GM23338 (cell line): Measurements from ENCODE around the gene SLC23A3. TPM values are rescaled to one million over a fixed set of nuclear protein-coding genes. Genes with fewer than 3 reads are reported as not detected.

Experiments
- ATAC-seq: fragments of 200-7000 bp; cut with Tn5 transposase; 3 replicates; pipeline ENCODE4 v1.9.1; 2020
- DNase-seq: peaks from one replicate; pipeline ENCODE4 v3.0.0-alpha.2; 2015; ENCODE audit warnings: low spot score
- H2AFZ ChIP-seq: fragments of 200-600 bp; sonication (generic); 2 replicates; pipeline ENCODE4 v1.8.0; 2016; ENCODE audit warnings: antibody characterized with exemption, mild to moderate bottlenecking, moderate library complexity
- H3F3A ChIP-seq: fragments of 200-600 bp; sonication (generic); replicated peaks from 2 replicates; pipeline ENCODE4 v1.8.0; 2017; ENCODE audit warnings: antibody characterized with exemption, mixed run types, low read depth
- H3K27ac ChIP-seq: fragments of 200-600 bp; sonication (generic); 2 replicates; pipeline ENCODE4 v1.6.1; 2016; ENCODE audit warnings: low read depth
- H3K27me3 ChIP-seq: fragments of 200-600 bp; sonication (generic); 2 replicates; pipeline ENCODE4 v1.8.0; 2016; ENCODE audit warnings: mild to moderate bottlenecking, mixed run types, moderate library complexity; ENCODE audit not compliant: insufficient read depth
- H3K36me3 ChIP-seq: fragments of 200-600 bp; sonication (generic); 2 replicates; pipeline ENCODE4 v1.8.0; 2016; ENCODE audit warnings: mild to moderate bottlenecking; ENCODE audit not compliant: insufficient read depth
- H3K4me1 ChIP-seq: fragments of 200-600 bp; sonication (generic); 2 replicates; pipeline ENCODE4 v1.8.0; 2016; ENCODE audit warnings: mild to moderate bottlenecking, moderate library complexity; ENCODE audit not compliant: insufficient read depth
- H3K4me2 ChIP-seq: fragments of 200-600 bp; sonication (generic); 2 replicates; pipeline ENCODE4 v1.7.1; 2017; ENCODE audit warnings: mixed run types
- H3K4me3 ChIP-seq: fragments of 200-600 bp; sonication (generic); 2 replicates; pipeline ENCODE4 v1.6.1; 2016; ENCODE audit warnings: mixed run types
- H3K79me2 ChIP-seq: fragments of 200-600 bp; sonication (generic); replicated peaks from 2 replicates; pipeline ENCODE4 v1.8.0; 2017; ENCODE audit warnings: mild to moderate bottlenecking; ENCODE audit not compliant: insufficient read depth
- H3K9me2 ChIP-seq: fragments of 200-600 bp; sonication (generic); 2 replicates; pipeline ENCODE4 v1.8.0; 2017; ENCODE audit not compliant: insufficient read depth
- H4K20me1 ChIP-seq: fragments of 200-600 bp; sonication (generic); replicated peaks from 2 replicates; pipeline ENCODE4 v1.8.0; 2017; ENCODE audit warnings: mild to moderate bottlenecking; ENCODE audit not compliant: insufficient read depth
- H3K27ac Mint-ChIP-seq: 2 replicates; pipeline ENCODE4 v1.8.0; 2020; ENCODE audit warnings: inconsistent platforms, mild to moderate bottlenecking, moderate library complexity, mixed read lengths
- H3K27me3 Mint-ChIP-seq: 3 replicates; pipeline ENCODE4 v1.8.0; 2022; ENCODE audit warnings: low read depth, mild to moderate bottlenecking, moderate library complexity, mixed read lengths, inconsistent platforms; ENCODE audit not compliant: insufficient read depth, poor library complexity
- H3K36me3 Mint-ChIP-seq: 3 replicates; pipeline ENCODE4 v1.8.0; 2021; ENCODE audit warnings: low read depth, mild to moderate bottlenecking, inconsistent platforms, moderate library complexity, mixed read lengths
- H3K4me1 Mint-ChIP-seq: 3 replicates; pipeline ENCODE4 v1.8.0; 2020; ENCODE audit warnings: mild to moderate bottlenecking, inconsistent platforms, mixed read lengths
- H3K4me3 Mint-ChIP-seq: 3 replicates; pipeline ENCODE4 v1.8.0; 2021; ENCODE audit warnings: moderate library complexity, mild to moderate bottlenecking, inconsistent platforms, mixed read lengths
- H3K9me3 Mint-ChIP-seq: 3 replicates; pipeline ENCODE4 v1.8.0; 2020; ENCODE audit warnings: moderate library complexity, mild to moderate bottlenecking, inconsistent platforms, mixed read lengths
- CREB1 ChIP-seq: fragments of 250-450 bp; sonication (Bioruptor Pico); IDR thresholded peaks from 2 replicates; pipeline ENCODE4 v1.5.0; 2020; ENCODE audit warnings: low read depth, mild to moderate bottlenecking, moderate library complexity
- EZH2 ChIP-seq: fragments of 200-600 bp; sonication (generic); IDR thresholded peaks from one replicate; pipeline ENCODE4 v1.8.0; 2017; ENCODE audit warnings: antibody characterized with exemption, mild to moderate bottlenecking, low read depth; ENCODE audit not compliant: unreplicated experiment
- JUNB ChIP-seq: IDR thresholded peaks from one replicate; pipeline ENCODE4 v1.6.1; 2016; ENCODE audit warnings: antibody characterized with exemption; ENCODE audit not compliant: unreplicated experiment
- NANOG ChIP-seq: IDR thresholded peaks from 2 replicates; pipeline ENCODE4 v1.6.1; 2016; ENCODE audit warnings: antibody characterized with exemption, borderline replicate concordance
- POLR2AphosphoS5 ChIP-seq: IDR thresholded peaks from 2 replicates; pipeline ENCODE4 v1.6.1; 2016; ENCODE audit warnings: antibody characterized with exemption, low read depth
- ZNF114 ChIP-seq: fragments of 250-450 bp; sonication (Bioruptor Pico); IDR thresholded peaks from 2 replicates; pipeline ENCODE4 v1.5.0; 2020; ENCODE audit warnings: mild to moderate bottlenecking, moderate library complexity
- ZNF331 ChIP-seq: fragments of 250-450 bp; sonication (Bioruptor Pico); IDR thresholded peaks from 2 replicates; pipeline ENCODE4 v1.5.0; 2020; ENCODE audit warnings: low read depth, mild to moderate bottlenecking, moderate library complexity
- polyA plus RNA-seq: library from polyadenylated mRNA; unstranded; fragments of >200 nt; fragmentation: Nextera tagmentation; extraction: Ambion mirVana; gene quantifications from 2 replicates; pipeline ENCODE4 v1.2.1, GENCODE V29; 2016
- total RNA-seq: library from RNA; depleted of rRNA; stranded (reverse); fragments of >200 nt; shearing (Covaris generic); gene quantifications from 2 replicates; pipeline ENCODE4 v1.2.3, GENCODE V29; 2014
- TF ChIP-seq, protein P1 (sequence below), 2 experiments: fragments of 200-600 bp in 1 of 2; sonication (generic) in 1 of 2; conservative IDR thresholded peaks; 2 replicates each; pipeline versions ENCODE4 v1.5.1 to v1.6.1; 2016 to 2017; ENCODE audit warnings: antibody characterized with exemption in 2 of 2, low read depth in 2 of 2, mild to moderate bottlenecking in 2 of 2, moderate library complexity in 1 of 2
- TF ChIP-seq, protein P2 (sequence below): IDR thresholded peaks from 2 replicates; pipeline ENCODE4 v1.6.1; 2016; ENCODE audit warnings: antibody characterized with exemption
- TF ChIP-seq, protein P3 (sequence below): IDR thresholded peaks from one replicate; pipeline ENCODE4 v1.6.1; 2018; ENCODE audit warnings: antibody characterized with exemption; ENCODE audit not compliant: unreplicated experiment

Gene SLC23A3
- total and polyA plus RNA-seq, 2 experiments from 2014 or later: 0.10 to 0.73 TPM

DNA sequence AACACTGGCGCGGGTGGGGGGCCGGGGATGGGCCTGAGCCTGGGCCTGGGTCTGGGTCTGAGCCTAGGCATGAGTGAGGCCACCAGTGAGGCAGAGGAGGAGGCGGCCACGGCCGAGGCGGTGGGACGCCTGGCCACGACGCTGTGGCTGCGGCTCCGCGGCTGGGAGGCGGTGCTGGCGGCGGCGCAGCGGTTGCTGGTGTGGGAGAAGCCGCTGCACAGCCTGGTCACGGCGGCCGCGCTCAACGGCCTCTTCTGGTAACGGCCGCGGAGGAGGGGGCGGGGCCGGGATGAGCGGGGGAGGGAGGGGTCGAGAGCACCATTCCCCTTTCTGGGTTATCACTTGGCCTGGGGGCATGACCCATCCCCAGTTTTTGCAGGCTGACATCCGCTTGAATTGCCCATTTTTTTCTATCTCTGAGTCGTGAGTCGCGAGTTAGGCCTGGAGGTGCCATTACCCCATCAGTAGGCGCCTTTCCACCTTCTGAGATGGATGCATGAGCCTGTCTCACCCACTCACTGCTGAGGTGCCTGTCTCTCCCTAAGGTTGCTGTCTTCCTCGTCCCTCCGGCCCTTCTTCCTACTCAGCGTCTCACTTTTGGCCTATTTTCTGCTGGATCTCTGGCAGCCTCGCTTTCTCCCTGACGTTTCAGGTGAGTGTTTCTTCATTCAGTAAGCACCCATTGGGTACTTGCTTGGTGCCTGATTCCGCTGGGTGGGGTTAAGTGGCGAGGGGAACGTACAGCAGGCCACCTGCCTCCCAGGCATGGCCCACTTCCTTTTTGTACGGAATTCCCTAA lies 8.7 kb upstream of the SLC23A3 start:
- H3K27me3 Mint-ChIP-seq: peaks cover 10% of the 10 kb centered on the region
- no peaks in the 10 kb centered on the region for H3K36me3 ChIP-seq
- ATAC-seq (peak; percentile 5), DNase-seq (peak; percentile 51)
- H2AFZ ChIP-seq: peak overlapping the region; percentile 59
- no peaks in the 10 kb centered on the region for H3K27me3 ChIP-seq
- peaks cover 41% of the 10 kb centered on the region for H3K36me3 Mint-ChIP-seq
- peak overlapping the region; percentile 71 for H3K4me3 ChIP-seq
- no peaks in the 10 kb centered on the region; the same call in 1 of the 2 replicates for H4K20me1 ChIP-seq
- H3K27ac Mint-ChIP-seq: peak overlapping the region; percentile 10; the same call in 1 of the 2 replicates
- H3K4me2 ChIP-seq: peak overlapping the region; percentile 95
- peak overlapping the region; percentile 94 for H3K4me3 Mint-ChIP-seq
- H3K4me1 Mint-ChIP-seq: peaks cover 13% of the 10 kb centered on the region; the same call in 2 of the 3 replicates
- no peak overlapping the region for H3K27ac ChIP-seq
- H3F3A ChIP-seq: peaks cover 20% of the 10 kb centered on the region
- TF ChIP-seq CREB1 (CRISPR knock-in tag) (no peak), POLR2AphosphoS5 (no peak), JUNB (no peak), ZNF114 (CRISPR knock-in tag) (no peak)
- TF ChIP-seq, protein P1, sequence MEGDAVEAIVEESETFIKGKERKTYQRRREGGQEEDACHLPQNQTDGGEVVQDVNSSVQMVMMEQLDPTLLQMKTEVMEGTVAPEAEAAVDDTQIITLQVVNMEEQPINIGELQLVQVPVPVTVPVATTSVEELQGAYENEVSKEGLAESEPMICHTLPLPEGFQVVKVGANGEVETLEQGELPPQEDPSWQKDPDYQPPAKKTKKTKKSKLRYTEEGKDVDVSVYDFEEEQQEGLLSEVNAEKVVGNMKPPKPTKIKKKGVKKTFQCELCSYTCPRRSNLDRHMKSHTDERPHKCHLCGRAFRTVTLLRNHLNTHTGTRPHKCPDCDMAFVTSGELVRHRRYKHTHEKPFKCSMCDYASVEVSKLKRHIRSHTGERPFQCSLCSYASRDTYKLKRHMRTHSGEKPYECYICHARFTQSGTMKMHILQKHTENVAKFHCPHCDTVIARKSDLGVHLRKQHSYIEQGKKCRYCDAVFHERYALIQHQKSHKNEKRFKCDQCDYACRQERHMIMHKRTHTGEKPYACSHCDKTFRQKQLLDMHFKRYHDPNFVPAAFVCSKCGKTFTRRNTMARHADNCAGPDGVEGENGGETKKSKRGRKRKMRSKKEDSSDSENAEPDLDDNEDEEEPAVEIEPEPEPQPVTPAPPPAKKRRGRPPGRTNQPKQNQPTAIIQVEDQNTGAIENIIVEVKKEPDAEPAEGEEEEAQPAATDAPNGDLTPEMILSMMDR (conservative IDR thresholded peaks at IDR 0.05; ENCODE audit: low read depth in 2 of 2): 0 out of 4 replicates have a peak, but pooled peaks of 1 of the 2 experiments have one; percentile 16
- TF ChIP-seq, protein P2, sequence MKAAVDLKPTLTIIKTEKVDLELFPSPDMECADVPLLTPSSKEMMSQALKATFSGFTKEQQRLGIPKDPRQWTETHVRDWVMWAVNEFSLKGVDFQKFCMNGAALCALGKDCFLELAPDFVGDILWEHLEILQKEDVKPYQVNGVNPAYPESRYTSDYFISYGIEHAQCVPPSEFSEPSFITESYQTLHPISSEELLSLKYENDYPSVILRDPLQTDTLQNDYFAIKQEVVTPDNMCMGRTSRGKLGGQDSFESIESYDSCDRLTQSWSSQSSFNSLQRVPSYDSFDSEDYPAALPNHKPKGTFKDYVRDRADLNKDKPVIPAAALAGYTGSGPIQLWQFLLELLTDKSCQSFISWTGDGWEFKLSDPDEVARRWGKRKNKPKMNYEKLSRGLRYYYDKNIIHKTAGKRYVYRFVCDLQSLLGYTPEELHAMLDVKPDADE: no peak
- peaks cover 7% of the 10 kb centered on the region for H3K79me2 ChIP-seq
- H3K9me3 Mint-ChIP-seq: no peaks in the 10 kb centered on the region; the same call in 2 of the 3 replicates
- H3K4me1 ChIP-seq: peaks cover 13% of the 10 kb centered on the region
- H3K9me2 ChIP-seq: no peaks in the 10 kb centered on the region

DNA sequence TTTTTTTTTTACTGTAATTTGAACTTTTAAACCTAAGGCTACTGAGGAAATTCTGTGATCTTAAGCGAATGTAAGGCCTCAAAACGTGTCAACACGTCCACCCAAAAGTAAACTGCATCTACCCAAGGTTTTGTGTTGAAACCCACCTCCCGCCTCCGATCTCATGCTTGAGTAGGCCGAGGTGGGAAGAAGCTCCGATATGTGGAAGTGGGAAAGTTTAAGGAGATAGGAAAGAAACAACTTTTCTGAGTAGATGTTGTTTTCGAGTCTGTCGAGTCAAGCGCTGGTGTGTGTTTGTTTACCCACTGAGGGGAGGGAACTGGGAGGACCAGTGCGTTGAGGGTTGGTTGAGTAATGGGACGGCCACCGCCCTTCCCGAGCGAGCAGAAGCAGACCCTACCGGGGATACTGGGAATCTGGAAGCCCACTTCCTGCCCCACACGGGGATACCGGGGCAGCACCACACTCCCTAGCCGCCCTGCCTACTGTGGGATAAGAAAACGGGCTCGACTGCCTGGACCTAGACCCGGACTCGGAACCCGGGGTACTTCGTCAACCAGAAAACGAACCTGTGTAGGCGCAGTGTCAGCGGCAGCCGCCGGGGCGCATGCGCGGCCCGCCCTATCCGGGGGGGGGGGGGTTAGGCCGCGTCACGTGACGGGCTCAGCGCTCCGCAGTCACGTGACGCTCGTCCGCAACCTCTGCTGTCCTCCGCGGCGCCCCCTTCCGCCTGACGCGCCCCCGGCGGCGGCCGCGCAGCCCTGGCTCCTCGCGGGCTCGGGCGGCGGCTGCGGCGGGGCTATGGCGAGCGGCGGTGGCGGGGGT lies 7.9 kb upstream of the SLC23A3 start, which contains the start of gene RETREG2:
RETREG2 (plus strand) TSS at position 724 of the 825 bp plus-strand sequence; CDS start at position 802, 78 bp downstream.
- H3K4me3 ChIP-seq: peak within 1 kb of the TSS; percentile 71
- peak within 1 kb of the TSS; percentile 92 for H3K27ac ChIP-seq
- no peaks in the 10 kb centered on the region for H3K27me3 ChIP-seq
- H2AFZ ChIP-seq: peak within 1 kb of the TSS; percentile 92
- no peaks in the 10 kb centered on the region; the same call in 1 of the 2 replicates for H4K20me1 ChIP-seq
- H3K27ac Mint-ChIP-seq: peak within 1 kb of the TSS; percentile 87
- peak; percentile 70 for ATAC-seq
- H3K27me3 Mint-ChIP-seq: peaks cover 15% of the 10 kb centered on the region
- DNase-seq: peak; percentile 94
- peaks cover 13% of the 10 kb centered on the region for H3K4me1 ChIP-seq
- H3K79me2 ChIP-seq: peaks cover 7% of the 10 kb centered on the region
- no peaks in the 10 kb centered on the region; the same call in 2 of the 3 replicates for H3K9me3 Mint-ChIP-seq
- H3K36me3 Mint-ChIP-seq: peaks cover 37% of the 10 kb centered on the region
- H3F3A ChIP-seq: peaks cover 20% of the 10 kb centered on the region
- peaks cover 13% of the 10 kb centered on the region; the same call in 2 of the 3 replicates for H3K4me1 Mint-ChIP-seq
- H3K9me2 ChIP-seq: no peaks in the 10 kb centered on the region
- H3K36me3 ChIP-seq: no peaks in the 10 kb centered on the region
- H3K4me2 ChIP-seq: peak within 1 kb of the TSS; percentile 95
- H3K4me3 Mint-ChIP-seq: peak within 1 kb of the TSS; percentile 94
- TF ChIP-seq, protein P1 (conservative IDR thresholded peaks at IDR 0.05; ENCODE audit: low read depth in 2 of 2): peak in 1 of 2 experiments; percentile 51; a peak in 2 of 4 replicates
- TF ChIP-seq, protein P2: 0 out of 2 replicates have a peak, but pooled peaks have one; percentile 28
- TF ChIP-seq NANOG (no peak), ZNF331 (no peak), ZNF114 (CRISPR knock-in tag) (no peak), POLR2AphosphoS5 (peak; percentile 79), EZH2 (no peak), CREB1 (CRISPR knock-in tag) (peak; percentile 65)
- TF ChIP-seq, protein P3, sequence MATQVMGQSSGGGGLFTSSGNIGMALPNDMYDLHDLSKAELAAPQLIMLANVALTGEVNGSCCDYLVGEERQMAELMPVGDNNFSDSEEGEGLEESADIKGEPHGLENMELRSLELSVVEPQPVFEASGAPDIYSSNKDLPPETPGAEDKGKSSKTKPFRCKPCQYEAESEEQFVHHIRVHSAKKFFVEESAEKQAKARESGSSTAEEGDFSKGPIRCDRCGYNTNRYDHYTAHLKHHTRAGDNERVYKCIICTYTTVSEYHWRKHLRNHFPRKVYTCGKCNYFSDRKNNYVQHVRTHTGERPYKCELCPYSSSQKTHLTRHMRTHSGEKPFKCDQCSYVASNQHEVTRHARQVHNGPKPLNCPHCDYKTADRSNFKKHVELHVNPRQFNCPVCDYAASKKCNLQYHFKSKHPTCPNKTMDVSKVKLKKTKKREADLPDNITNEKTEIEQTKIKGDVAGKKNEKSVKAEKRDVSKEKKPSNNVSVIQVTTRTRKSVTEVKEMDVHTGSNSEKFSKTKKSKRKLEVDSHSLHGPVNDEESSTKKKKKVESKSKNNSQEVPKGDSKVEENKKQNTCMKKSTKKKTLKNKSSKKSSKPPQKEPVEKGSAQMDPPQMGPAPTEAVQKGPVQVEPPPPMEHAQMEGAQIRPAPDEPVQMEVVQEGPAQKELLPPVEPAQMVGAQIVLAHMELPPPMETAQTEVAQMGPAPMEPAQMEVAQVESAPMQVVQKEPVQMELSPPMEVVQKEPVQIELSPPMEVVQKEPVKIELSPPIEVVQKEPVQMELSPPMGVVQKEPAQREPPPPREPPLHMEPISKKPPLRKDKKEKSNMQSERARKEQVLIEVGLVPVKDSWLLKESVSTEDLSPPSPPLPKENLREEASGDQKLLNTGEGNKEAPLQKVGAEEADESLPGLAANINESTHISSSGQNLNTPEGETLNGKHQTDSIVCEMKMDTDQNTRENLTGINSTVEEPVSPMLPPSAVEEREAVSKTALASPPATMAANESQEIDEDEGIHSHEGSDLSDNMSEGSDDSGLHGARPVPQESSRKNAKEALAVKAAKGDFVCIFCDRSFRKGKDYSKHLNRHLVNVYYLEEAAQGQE: no peak
